GM21529 (cell line): ENCODE measurements around the gene BRF1.
"Not testable (repeated sequence)": the region's sequence is repeated elsewhere in the genome, so short reads cannot be mapped to it uniquely, and the experiment has no call there.

Source experiments
- ATAC-seq: cut with Tn5 transposase; IDR thresholded peaks from one replicate; pipeline ENCODE4 v1.9.1; 2021; ENCODE audit not compliant: unreplicated experiment

Gene BRF1

DNA sequence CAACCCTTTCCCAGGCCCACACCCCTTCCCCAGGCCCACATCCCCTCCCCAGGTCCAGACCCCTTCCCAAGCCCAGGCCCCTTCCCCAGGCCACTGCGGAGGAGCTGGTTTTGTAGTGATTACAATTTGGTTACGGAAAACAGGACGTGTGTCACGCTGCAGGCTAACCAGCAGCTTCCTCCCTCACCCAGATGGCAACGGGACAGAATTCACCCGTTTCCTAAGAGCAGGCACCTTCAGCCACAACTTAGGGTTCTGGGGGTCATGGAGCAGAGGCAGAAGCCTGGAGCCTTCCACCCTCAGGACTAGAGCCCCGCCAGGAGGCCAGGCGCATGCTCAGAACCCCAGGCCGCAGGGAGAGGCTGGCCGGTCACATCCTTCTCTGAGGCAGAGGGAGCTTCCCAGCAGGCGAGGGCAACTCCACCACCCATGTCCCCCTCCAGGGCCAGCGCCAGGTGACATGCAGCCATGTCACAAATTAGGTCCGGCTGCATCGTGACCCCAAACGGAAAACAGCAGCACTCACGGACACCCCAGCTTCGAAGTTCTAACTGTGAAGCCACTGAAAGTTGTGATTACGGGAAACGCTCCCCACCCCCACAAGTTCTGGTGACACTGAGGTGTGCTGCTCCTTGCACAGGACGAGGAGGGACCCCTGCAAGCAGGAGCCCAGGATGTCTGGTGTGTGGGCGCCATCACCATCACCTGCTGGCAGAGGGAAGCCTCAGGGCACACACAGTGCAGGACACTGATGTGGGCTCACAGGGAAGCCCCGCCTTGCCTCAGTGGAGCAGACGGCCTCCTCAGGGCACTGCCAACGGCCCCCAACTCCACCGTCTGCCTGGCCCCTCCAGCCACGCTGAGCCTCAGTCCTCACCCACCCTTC is 7.7 kb downstream of the BRF1 start:
- peak; percentile 27 for ATAC-seq

GRCh38 chr14:105290621-105291346 is 10.0 kb downstream of the BRF1 start:
- ATAC-seq = no peak

GRCh38 chr14:105288936-105289335 is 11.9 kb downstream of the BRF1 start:
- ATAC-seq = not testable (repeated sequence)

- ATAC-seq = no peak
These were observed 13.3 kb downstream of the BRF1 start for GRCh38 chr14:105287249-105288102.

DNA sequence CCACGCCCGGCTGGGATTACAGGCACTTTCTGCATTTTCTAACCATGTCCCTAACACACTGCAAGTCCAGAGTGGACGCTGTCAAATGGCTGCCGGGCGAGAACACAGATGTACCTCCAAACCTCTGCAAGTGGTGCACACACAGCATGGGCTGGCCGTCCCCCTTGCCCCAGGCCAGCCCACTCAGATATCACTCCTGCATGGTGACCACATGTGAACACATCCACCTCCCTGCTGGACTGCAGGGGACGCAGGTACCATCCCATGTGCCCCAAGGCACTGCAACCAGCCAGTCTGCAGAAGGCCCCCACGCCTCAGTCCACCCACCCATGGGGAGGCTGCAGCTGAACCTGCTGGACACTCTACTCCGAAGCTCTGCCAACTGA is 14.0 kb downstream of the BRF1 start:
- no peak for ATAC-seq

GRCh38 chr14:105285174-105285573 is 15.6 kb downstream of the BRF1 start:
- ATAC-seq = no peak

DNA sequence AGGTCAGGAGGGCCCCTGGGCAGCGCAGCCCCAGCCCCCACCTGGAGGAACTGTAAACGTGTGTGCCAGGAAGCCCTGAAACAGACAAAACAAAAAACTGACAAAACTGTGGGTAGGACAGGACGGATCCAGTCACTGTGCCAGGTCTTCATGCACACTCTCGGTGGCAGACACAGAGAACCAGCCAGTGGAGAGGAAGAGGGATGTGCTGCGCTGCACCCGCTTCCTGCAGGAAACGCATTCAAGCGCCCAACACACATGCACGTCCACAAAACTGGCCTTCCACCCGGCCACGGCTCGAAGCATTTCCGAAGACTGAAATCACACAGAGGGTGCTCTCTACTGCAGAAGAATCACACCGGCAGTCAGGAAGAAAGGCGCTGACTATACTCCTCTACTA is 16.9 kb downstream of the BRF1 start:
- no peak for ATAC-seq

- no peak for ATAC-seq
These were observed 17.8 kb downstream of the BRF1 start for GRCh38 chr14:105283028-105283427.

- no peak for ATAC-seq
These were observed 18.6 kb downstream of the BRF1 start for GRCh38 chr14:105282098-105282725.

- ATAC-seq = no peak
These were observed 19.3 kb downstream of the BRF1 start for GRCh38 chr14:105281371-105282097.

DNA sequence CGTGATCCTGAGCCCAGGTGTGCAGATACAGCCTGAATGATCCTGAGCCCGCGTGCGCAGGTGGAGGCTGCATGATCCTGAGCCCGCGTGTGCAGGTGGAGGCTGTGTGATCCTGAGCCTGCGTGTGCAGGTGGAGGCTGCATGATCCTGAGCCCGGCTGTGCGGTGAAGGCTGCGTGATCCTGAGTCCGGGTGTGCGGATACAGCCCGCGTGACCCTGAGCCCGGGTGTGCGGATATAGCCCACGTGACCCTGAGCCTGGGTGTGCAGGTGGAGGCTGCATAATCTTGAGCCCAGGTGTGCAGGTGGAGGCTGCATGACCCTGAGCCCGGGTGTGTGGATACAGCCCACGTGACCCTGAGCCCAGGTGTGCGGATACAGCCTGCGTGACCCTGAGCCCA is 20.3 kb downstream of the BRF1 start:
- ATAC-seq = no peak

DNA sequence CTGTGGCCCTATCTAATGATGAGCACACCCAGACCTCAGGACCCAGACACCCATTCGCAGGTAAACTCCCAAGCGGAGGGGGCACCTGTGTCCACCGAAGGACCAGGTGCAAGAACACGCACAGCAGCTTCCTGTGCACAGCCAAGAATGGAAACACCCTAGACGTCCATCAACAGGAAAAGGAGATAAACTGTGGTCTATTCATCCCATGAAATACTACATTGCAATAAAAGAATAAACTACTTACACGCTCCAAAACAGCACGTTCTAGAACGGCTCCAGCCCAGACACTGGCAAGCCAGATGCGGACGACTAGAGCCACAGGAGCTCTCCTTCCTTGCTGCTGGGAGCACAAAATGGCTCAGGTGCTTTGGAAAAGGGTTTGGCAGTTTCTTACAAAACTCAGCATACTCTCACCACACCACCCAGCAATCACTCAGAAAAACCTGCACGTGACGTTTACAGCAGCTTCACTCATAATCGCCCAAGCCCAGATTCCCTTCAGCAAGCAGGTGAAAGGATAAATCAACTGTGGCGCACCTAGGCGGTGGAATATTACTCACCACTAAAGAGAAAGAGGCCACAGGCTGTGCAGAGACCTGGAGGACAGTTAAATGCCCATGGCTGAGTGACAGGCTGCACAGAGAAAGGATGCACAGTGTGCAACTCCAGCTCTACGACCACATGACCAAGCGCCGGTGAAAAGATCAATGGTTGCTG is 21.0 kb downstream of the BRF1 start:
- no peak for ATAC-seq

GRCh38 chr14:105277448-105277847 is 23.4 kb downstream of the BRF1 start:
- ATAC-seq = not testable (repeated sequence)

- ATAC-seq = no peak
These were observed 25.4 kb downstream of the BRF1 start for GRCh38 chr14:105275267-105275946.

- no peak for ATAC-seq
These were observed 26.2 kb downstream of the BRF1 start for GRCh38 chr14:105274637-105275036.

DNA sequence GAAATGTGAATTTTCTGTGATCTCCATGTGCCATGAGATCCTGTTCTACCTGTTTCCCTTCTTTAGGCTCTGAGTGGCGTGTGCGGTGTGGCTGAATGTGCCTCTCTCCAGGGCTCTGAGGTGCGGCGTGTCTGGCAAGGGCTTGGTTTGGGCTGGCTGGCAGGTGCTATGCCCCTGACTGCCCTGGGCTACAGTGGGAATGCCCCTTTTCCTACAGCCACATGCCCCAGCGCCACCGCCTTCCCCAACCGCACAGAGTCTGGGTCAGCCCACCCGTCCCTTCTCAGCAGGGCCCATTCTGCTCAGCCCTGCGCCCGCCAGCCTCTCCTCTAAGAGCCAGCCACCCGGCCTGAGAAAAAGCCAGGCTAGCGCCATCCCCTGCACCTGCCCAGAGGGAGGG is 27.7 kb downstream of the BRF1 start:
- ATAC-seq = no peak

DNA sequence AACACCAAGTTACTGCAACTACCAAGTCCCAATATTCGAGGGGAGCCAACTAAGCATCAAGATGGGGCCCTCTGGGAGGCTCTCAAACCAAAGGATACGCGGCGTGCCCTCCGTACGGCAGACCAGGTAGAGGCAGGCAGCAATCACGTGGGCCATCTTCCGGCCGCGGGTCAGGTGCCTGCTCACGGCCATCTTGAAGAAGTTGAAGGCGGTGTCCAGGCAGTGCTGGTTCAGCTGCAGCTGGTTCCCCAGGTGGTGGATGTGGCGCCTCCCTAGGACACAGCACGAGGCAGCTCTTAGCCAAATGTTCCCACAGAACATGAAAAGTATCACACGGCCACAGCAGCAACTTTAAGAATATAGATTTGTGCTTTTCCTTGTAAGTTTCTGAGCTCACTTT is 28.2 kb downstream of the BRF1 start:
- ATAC-seq = no peak

DNA sequence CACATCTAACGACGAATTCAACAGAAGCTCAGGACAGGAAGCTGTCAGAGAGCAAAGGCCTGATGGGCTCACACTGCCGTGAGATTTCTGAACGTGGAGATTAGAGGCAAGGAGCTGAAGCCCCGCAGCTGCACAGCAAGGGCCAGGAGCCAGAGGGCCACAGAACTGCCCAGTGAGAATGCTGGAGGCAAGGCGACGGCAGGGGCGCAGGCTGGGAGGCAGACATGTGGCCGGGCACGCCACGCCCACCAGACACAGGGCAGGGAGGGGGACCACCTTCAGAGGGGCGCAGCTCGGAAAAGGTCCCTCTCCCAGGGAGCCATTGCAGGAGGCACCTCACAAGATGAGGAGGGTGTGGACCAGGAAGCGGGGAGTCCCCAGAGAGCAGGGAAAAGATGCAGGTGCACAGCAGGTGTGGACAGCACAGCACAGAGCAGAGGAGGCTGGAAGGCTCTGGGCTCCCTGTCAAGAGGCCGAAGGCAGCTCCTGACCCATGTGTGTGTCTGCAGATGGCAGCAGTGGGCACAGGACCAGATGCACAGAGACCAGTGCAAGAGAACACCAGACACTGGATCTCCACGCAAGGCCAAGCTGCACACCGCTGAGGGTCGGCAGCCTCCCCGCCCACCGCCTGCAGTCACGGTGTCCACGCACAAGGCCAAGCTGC is 29.4 kb downstream of the BRF1 start:
- no peak for ATAC-seq

DNA sequence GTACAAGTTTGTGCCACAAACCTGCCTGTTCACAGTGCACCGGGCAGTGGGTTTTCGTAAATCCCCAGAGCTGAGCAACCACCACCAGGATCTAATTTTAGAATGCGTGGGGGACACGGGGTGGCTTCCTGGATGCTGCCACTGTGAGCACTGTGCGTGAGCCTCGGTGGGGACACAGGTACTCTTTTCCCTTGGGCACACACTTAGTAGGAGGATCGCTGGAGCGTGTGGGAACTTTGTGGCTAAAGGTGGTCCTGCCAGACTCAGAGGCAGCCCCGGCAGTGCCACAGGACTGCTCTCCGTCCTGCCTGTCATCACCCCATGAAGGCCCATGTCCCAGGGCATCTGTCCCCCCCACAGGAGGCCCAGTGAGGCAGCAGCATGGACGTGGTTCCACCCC is 31.4 kb downstream of the BRF1 start:
- ATAC-seq = no peak
